IMR-90 (cell line): Measurements from ENCODE around the gene LY6G5C. TPM values are rescaled to one million over a fixed set of nuclear protein-coding genes. Genes with fewer than 3 reads are reported as not detected.

Experiments used
- ATAC-seq: fragments of 200-7000 bp; cut with Tn5 transposase; 2 replicates; pipeline ENCODE4 v1.9.1; 2020; ENCODE audit warnings: low read depth, mild to moderate bottlenecking, moderate library complexity
- BruUV-seq: library from RNA; stranded (reverse); fragments of 400-500 nt; replicated peaks from 2 replicates; lab custom pipeline; 2021; lab: Mats Ljungman, UMichigan
- CTCF ChIA-PET: fragments of 300-600 bp; formaldehyde crosslinking; extraction: SDS; loops from one replicate; lab custom pipeline; 2021; ENCODE audit warnings: antibody characterized with exemption; lab: Yijun Ruan, JAX
- POLR2A ChIA-PET: fragments of 300-600 bp; sonication (Branson Sonifier 250); formaldehyde crosslinking; loops from one replicate; lab custom pipeline; 2022; ENCODE audit warnings: antibody characterized with exemption; ENCODE audit not compliant: unreplicated experiment; lab: Charles Lee
- DNase-seq: peaks from one replicate; pipeline ENCODE4 v3.0.0; 2013
- H2AFZ ChIP-seq: replicated peaks from 2 replicates; pipeline ENCODE3; 2013; ENCODE audit warnings: low read length, mild to moderate bottlenecking; ENCODE audit not compliant: poor library complexity
- H2AK5ac ChIP-seq: 2 replicates; pipeline ENCODE4 v1.6.1; 2013; ENCODE audit warnings: low read depth, low read length, inconsistent platforms
- H2AK9ac ChIP-seq: replicated peaks from 2 replicates; pipeline ENCODE3; 2013; ENCODE audit warnings: mild to moderate bottlenecking, low read depth, low read length, moderate library complexity; ENCODE audit not compliant: poor library complexity
- H2BK120ac ChIP-seq: 2 replicates; pipeline ENCODE4 v1.6.1; 2013; ENCODE audit warnings: low read depth, low read length, inconsistent platforms
- H2BK15ac ChIP-seq: 3 replicates; pipeline ENCODE4 v1.6.1; 2013; ENCODE audit warnings: low read depth, low read length, inconsistent platforms
- H2BK20ac ChIP-seq: 2 replicates; pipeline ENCODE4 v1.6.1; 2013; ENCODE audit warnings: low read depth, mild to moderate bottlenecking, inconsistent platforms, low read length, moderate library complexity
- H2BK5ac ChIP-seq: 2 replicates; pipeline ENCODE4 v1.6.1; 2013; ENCODE audit warnings: mild to moderate bottlenecking, low read depth, low read length, inconsistent platforms; ENCODE audit not compliant: poor library complexity, severe bottlenecking
- H3K14ac ChIP-seq: replicated peaks from 2 replicates; pipeline ENCODE4 v1.6.1; 2013; ENCODE audit warnings: low read depth, low read length, inconsistent platforms
- H3K18ac ChIP-seq: 2 replicates; pipeline ENCODE4 v1.6.1; 2013; ENCODE audit warnings: low read depth, low read length, control low read depth
- H3K23ac ChIP-seq: 2 replicates; pipeline ENCODE4 v1.6.1; 2013; ENCODE audit warnings: low read depth, low read length, inconsistent platforms
- H3K27ac ChIP-seq: 2 replicates; pipeline ENCODE4 v1.5.1; 2013; ENCODE audit warnings: mild to moderate bottlenecking, control low read depth, low read length; ENCODE audit not compliant: insufficient read depth
- H3K27me3 ChIP-seq: 2 replicates; pipeline ENCODE4 v1.6.1; 2013; ENCODE audit warnings: low read length; ENCODE audit not compliant: control insufficient read depth, insufficient read depth
- H3K36me3 ChIP-seq: 2 replicates; pipeline ENCODE4 v1.6.1; 2013; ENCODE audit warnings: low read length, mixed read lengths; ENCODE audit not compliant: control insufficient read depth, insufficient read depth
- H3K4ac ChIP-seq: 2 replicates; pipeline ENCODE4 v1.6.1; 2013; ENCODE audit warnings: low read depth, low read length, inconsistent platforms
- H3K4me1 ChIP-seq: 2 replicates; pipeline ENCODE4 v1.6.1; 2013; ENCODE audit warnings: low read length, mixed read lengths; ENCODE audit not compliant: control insufficient read depth, insufficient read depth
- H3K4me2 ChIP-seq: 2 replicates; pipeline ENCODE4 v1.6.1; 2013; ENCODE audit warnings: low read depth, mild to moderate bottlenecking, control low read depth, low read length, moderate library complexity
- H3K4me3 ChIP-seq: 2 replicates; pipeline ENCODE4 v1.5.1; 2013; ENCODE audit warnings: low read depth, mild to moderate bottlenecking, control low read depth, low read length, moderate library complexity; ENCODE audit not compliant: insufficient read depth
- H3K56ac ChIP-seq: 2 replicates; pipeline ENCODE4 v1.6.1; 2013; ENCODE audit warnings: low read length, inconsistent platforms; ENCODE audit not compliant: insufficient read depth; ENCODE audit errors: extremely low read depth
- H3K79me1 ChIP-seq, 2 experiments: 2 replicates each; pipeline ENCODE4 v1.6.1; 2013; ENCODE audit warnings: low read length in 2 of 2, inconsistent platforms in 1 of 2, low read depth in 1 of 2
- H3K9ac ChIP-seq: 2 replicates; pipeline ENCODE4 v1.6.1; 2013; ENCODE audit warnings: low read depth, low read length, control low read depth
- H3K9me1 ChIP-seq: 2 replicates; pipeline ENCODE4 v1.6.1; 2013; ENCODE audit warnings: low read length, inconsistent platforms; ENCODE audit not compliant: insufficient read depth
- H3K9me3 ChIP-seq: 2 replicates; pipeline ENCODE4 v1.6.1; 2013; ENCODE audit warnings: low read length; ENCODE audit not compliant: control insufficient read depth, insufficient read depth
- H4K20me1 ChIP-seq: 2 replicates; pipeline ENCODE4 v1.6.1; 2013; ENCODE audit warnings: low read length, inconsistent platforms; ENCODE audit not compliant: insufficient read depth
- H4K5ac ChIP-seq: 2 replicates; pipeline ENCODE4 v1.6.1; 2013; ENCODE audit warnings: mild to moderate bottlenecking, low read depth, low read length, control low read depth
- H4K8ac ChIP-seq, 2 experiments: 2 replicates each; pipeline ENCODE4 v1.6.1; 2013; ENCODE audit warnings: low read depth in 2 of 2, low read length in 2 of 2, control low read depth in 1 of 2, inconsistent platforms in 1 of 2
- H4K91ac ChIP-seq: 2 replicates; pipeline ENCODE4 v1.6.1; 2013; ENCODE audit warnings: low read depth, low read length, inconsistent platforms; ENCODE audit not compliant: insufficient read depth
- CHD1 ChIP-seq: IDR thresholded peaks from 2 replicates; pipeline ENCODE4 v1.6.1; 2012; ENCODE audit warnings: low read depth, low read length, improper control_type of control experiment
- ELK1 ChIP-seq: fragments of 150-350 bp; IDR thresholded peaks from 2 replicates; pipeline ENCODE4 v1.6.1; 2016; ENCODE audit warnings: low read depth, mild to moderate bottlenecking, low read length, moderate library complexity, borderline replicate concordance
- MAFK ChIP-seq: IDR thresholded peaks from 2 replicates; pipeline ENCODE4 v1.6.1; 2012; ENCODE audit warnings: low read depth, low read length, improper control_type of control experiment
- MAZ ChIP-seq: IDR thresholded peaks from 2 replicates; pipeline ENCODE4 v1.6.1; 2012; ENCODE audit warnings: low read depth, mild to moderate bottlenecking, low read length, improper control_type of control experiment, moderate library complexity, borderline replicate concordance
- MXI1 ChIP-seq: IDR thresholded peaks from 2 replicates; pipeline ENCODE4 v1.6.1; 2012; ENCODE audit warnings: low read depth, mild to moderate bottlenecking, low read length, moderate library complexity, borderline replicate concordance
- NFE2L2 ChIP-seq: fragments of 150-350 bp; IDR thresholded peaks from 2 replicates; pipeline ENCODE4 v1.6.1; 2016; ENCODE audit warnings: low read depth, mild to moderate bottlenecking, low read length
- POLR2A ChIP-seq: IDR thresholded peaks from 2 replicates; pipeline ENCODE4 v1.6.1; 2012; ENCODE audit warnings: mild to moderate bottlenecking, low read depth, low read length
- RFX5 ChIP-seq: IDR thresholded peaks from 2 replicates; pipeline ENCODE4 v1.8.0; 2012; ENCODE audit warnings: low read depth, mild to moderate bottlenecking, low read length, moderate library complexity
- SMC3 ChIP-seq: fragments of 150-350 bp; IDR thresholded peaks from 2 replicates; pipeline ENCODE4 v1.6.1; 2016; ENCODE audit warnings: low read depth, mild to moderate bottlenecking, antibody characterized with exemption, low read length, moderate library complexity
- USF2 ChIP-seq: fragments of 150-350 bp; IDR thresholded peaks from 2 replicates; pipeline ENCODE4 v1.6.1; 2017; ENCODE audit warnings: mild to moderate bottlenecking, antibody characterized with exemption, low read length, low read depth
- WGBS, 2 experiments: methylation state at CpG; one replicate each; pipeline versions ENCODE4 v1.1.5 to v1.1.7; 2013; ENCODE audit warnings: missing lambda C conversion rate in 2 of 2; ENCODE audit not compliant: insufficient read length in 1 of 2; ENCODE audit errors: extremely low coverage in 2 of 2; 5-methylcytosine and 5-hydroxymethylcytosine counted together
- dilution Hi-C: fragments of 300-500 bp; cut with HindIII; formaldehyde crosslinking; loops from one replicate; pipeline ENCODE4 v1.14.3; 2018; ENCODE audit warnings: low sequenced_read_pairs; ENCODE audit not compliant: unreplicated experiment
- in situ Hi-C: fragments of 300-500 bp; cut with MboI; formaldehyde crosslinking; loops from 3 replicates; pipeline ENCODE4 v1.14.3; 2019; ENCODE audit warnings: low sequenced_read_pairs, inconsistent platforms, mixed read lengths
- intact Hi-C: fragments of 100-400 bp; cut with micrococcal nuclease; formaldehyde crosslinking; loops from 2 replicates; pipeline ENCODE4 v1.10.0; 2022
- polyA plus RNA-seq, 3 experiments: library from polyadenylated mRNA; depleted of rRNA; stranded (reverse); fragments of >200 nt; gene quantifications; 2 replicates each; pipeline ENCODE4 v1.2.3, GENCODE V29; 2012; ENCODE audit warnings: low replicate concordance in 1 of 3
- total RNA-seq: library from RNA; depleted of rRNA; stranded (reverse); fragments of >200 nt; gene quantifications from 2 replicates; pipeline ENCODE4 v1.2.3, GENCODE V29; 2012

LY6G5C gene
- total and polyA plus RNA-seq, 2 of the 4 experiments (the other 2 are of a cell fraction), result 0.18 to 2.0 TPM

- no peak overlapping the region for H4K91ac ChIP-seq
- TF ChIP-seq SMC3 (no peak), NFE2L2 (no peak), RFX5 (no peak), CHD1 (no peak), MXI1 (no peak), ELK1 (no peak), POLR2A (no peak), USF2 (no peak), MAZ (no peak), MAFK (no peak)
- H2BK120ac ChIP-seq, result no peak overlapping the region
- no peaks in the 10 kb centered on the region for H3K9me1 ChIP-seq
- no peak overlapping the region for H4K8ac ChIP-seq
- H2BK15ac ChIP-seq, result no peak overlapping the region
- WGBS, 2 experiments, result 95% methylated on average over 5 of the region's 12 CpGs; no CpG with 5 or more reads in 1 of the 2 experiments
- dilution Hi-C loops (no loop called here), in situ Hi-C loops (no loop called here), intact Hi-C loops (no loop called here)
- H3K27ac ChIP-seq, result no peak overlapping the region
- no peak overlapping the region for H3K4me3 ChIP-seq
- no peak overlapping the region for H3K14ac ChIP-seq
- no peak overlapping the region for H2BK20ac ChIP-seq
- H3K4me1 ChIP-seq, result peaks cover 3% of the 10 kb centered on the region
- no peak overlapping the region for H2AK5ac ChIP-seq
- H3K4ac ChIP-seq, result no peak overlapping the region
- H3K23ac ChIP-seq, result no peak overlapping the region
- DNase-seq (no peak), ATAC-seq (no peak)
- BruUV-seq, result no TSS peak
- ChIA-PET POLR2A (interaction anchor here (0.6 kb wide), 1 partner anchor 41 kb away, joined by 4 read pairs; no protein-coding TSS in a partner anchor), CTCF (no interaction called here)
- no peak overlapping the region for H4K5ac ChIP-seq
- H3K18ac ChIP-seq, result no peak overlapping the region
- H3K27me3 ChIP-seq, result no peaks in the 10 kb centered on the region; the same call in 1 of the 2 replicates
- no peaks in the 10 kb centered on the region for H3K9me3 ChIP-seq
- peaks cover 0 to 24% of the 10 kb centered on the region in 2 experiments; a peak in 2 of 4 replicates for H3K79me1 ChIP-seq
- H3K4me2 ChIP-seq, result no peak overlapping the region
- H2BK5ac ChIP-seq, result no peak overlapping the region
- no peak overlapping the region for H2AK9ac ChIP-seq
- H3K56ac ChIP-seq, result no peak overlapping the region
- H2AFZ ChIP-seq, result no peak overlapping the region
- H3K9ac ChIP-seq, result no peak overlapping the region
- peaks cover 23% of the 10 kb centered on the region for H3K36me3 ChIP-seq
- peaks cover 10% of the 10 kb centered on the region for H4K20me1 ChIP-seq
These were observed 44.9 kb upstream of the LY6G5C start for GRCh38 chr6:31725502-31726350.
